IPS DF 6.9 (cell line): Measurements from ENCODE around the gene ROBO2.

Source experiments
- DNase-seq: peaks from one replicate; pipeline ENCODE4 v3.0.0-alpha.2; 2013; ENCODE audit warnings: low read depth, low spot score
- H3K27ac ChIP-seq: one replicate; pipeline ENCODE4 v1.5.1; 2013; ENCODE audit warnings: low read length, control low read depth
- H3K27me3 ChIP-seq: 2 replicates; pipeline ENCODE4 v1.6.1; 2013; ENCODE audit warnings: mild to moderate bottlenecking, low read length; ENCODE audit not compliant: control insufficient read depth, insufficient read depth
- H3K36me3 ChIP-seq: 2 replicates; pipeline ENCODE4 v1.6.1; 2013; ENCODE audit warnings: low read length; ENCODE audit not compliant: control insufficient read depth, insufficient read depth
- H3K4me1 ChIP-seq: 2 replicates; pipeline ENCODE4 v1.6.1; 2013; ENCODE audit warnings: low read length; ENCODE audit not compliant: control insufficient read depth, insufficient read depth
- H3K4me3 ChIP-seq: 2 replicates; pipeline ENCODE4 v1.5.1; 2013; ENCODE audit warnings: mild to moderate bottlenecking, low read length
- H3K9me3 ChIP-seq: 2 replicates; pipeline ENCODE4 v1.6.1; 2013; ENCODE audit warnings: low read length, inconsistent platforms; ENCODE audit not compliant: control insufficient read depth, insufficient read depth
- WGBS: extraction: QIAGEN DNeasy Blood & Tissue Kit; methylation state at CpG from one replicate; pipeline ENCODE4 v1.1.7; 2013; ENCODE audit warnings: mixed read lengths, missing lambda C conversion rate; ENCODE audit not compliant: insufficient read length, insufficient coverage; 5-methylcytosine and 5-hydroxymethylcytosine counted together

ROBO2 gene

DNA sequence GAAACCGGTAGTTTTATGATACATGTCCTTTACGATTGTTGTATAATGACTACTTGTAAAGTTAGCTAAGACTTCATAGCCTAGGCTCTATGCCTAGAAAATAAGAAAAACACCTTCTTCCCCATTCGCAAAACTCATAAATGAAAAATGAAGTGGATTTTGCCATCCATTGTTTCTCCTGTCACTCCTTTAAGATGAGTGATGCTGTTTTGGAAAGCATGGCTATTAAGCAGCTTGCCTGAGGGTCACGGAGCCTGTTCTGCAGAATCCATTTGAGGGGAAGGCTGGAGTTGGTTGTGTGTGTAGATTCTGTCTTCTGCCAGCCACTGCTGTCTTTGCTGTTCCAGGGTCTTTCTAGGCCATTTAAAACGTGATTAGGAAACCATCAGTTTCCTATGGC, 31.5 kb downstream of the ROBO2 start:
- Histone ChIP-seq H3K4me3 (no peak overlapping the region), H3K4me1 (no peaks in the 10 kb centered on the region; the same call in 1 of the 2 replicates), H3K27me3 (no peaks in the 10 kb centered on the region), H3K36me3 (no peaks in the 10 kb centered on the region), H3K9me3 (no peaks in the 10 kb centered on the region), H3K27ac (no peak overlapping the region)
- no peak for DNase-seq
- no CpG with 5 or more reads among the region's 5 CpGs for WGBS

GRCh38 chr3:77071809-77072208, 31.9 kb downstream of the ROBO2 start:
- Histone ChIP-seq H3K27ac (no peak overlapping the region), H3K4me3 (no peak overlapping the region), H3K27me3 (no peaks in the 10 kb centered on the region), H3K36me3 (no peaks in the 10 kb centered on the region), H3K9me3 (no peaks in the 10 kb centered on the region), H3K4me1 (no peaks in the 10 kb centered on the region; the same call in 1 of the 2 replicates)
- WGBS: no CpG with 5 or more reads among the region's 11 CpGs
- no peak for DNase-seq

DNA sequence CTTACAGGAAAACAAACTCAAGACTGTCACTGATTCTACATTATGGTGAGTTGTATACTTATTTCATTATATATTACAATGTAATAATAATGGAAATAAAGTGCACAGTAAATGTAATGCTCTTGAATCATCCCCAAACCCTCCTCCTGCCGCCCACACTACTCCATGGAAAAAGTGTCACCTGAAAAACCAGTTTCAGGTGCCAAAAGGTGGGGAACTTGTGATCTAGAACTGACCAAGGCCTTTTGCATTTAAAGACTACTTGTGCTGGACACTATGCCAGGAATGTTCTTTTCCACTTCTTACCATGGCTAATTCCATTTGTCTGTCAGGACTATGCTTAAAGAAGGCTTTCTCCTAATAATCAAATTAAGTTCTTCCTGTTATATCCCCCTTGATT, 32.3 kb downstream of the ROBO2 start:
- no CpG with 5 or more reads among the region's 1 CpG for WGBS
- no peaks in the 10 kb centered on the region; the same call in 1 of the 2 replicates for H3K4me1 ChIP-seq

GRCh38 chr3:77078279-77078678, 38.4 kb downstream of the ROBO2 start:
- Histone ChIP-seq H3K27ac (no peak overlapping the region), H3K4me1 (no peaks in the 10 kb centered on the region; the same call in 1 of the 2 replicates), H3K9me3 (no peaks in the 10 kb centered on the region), H3K27me3 (no peaks in the 10 kb centered on the region), H3K36me3 (no peaks in the 10 kb centered on the region), H3K4me3 (no peak overlapping the region)
- WGBS: no CpG with 5 or more reads among the region's 2 CpGs
- no peak for DNase-seq

More for the DNA sequence above, 32.3 kb downstream of the ROBO2 start:
- H3K27me3 ChIP-seq: no peaks in the 10 kb centered on the region
- no peak overlapping the region for H3K27ac ChIP-seq
- DNase-seq: no peak
- H3K9me3 ChIP-seq: no peaks in the 10 kb centered on the region
- H3K36me3 ChIP-seq: no peaks in the 10 kb centered on the region
- no peak overlapping the region for H3K4me3 ChIP-seq

DNA sequence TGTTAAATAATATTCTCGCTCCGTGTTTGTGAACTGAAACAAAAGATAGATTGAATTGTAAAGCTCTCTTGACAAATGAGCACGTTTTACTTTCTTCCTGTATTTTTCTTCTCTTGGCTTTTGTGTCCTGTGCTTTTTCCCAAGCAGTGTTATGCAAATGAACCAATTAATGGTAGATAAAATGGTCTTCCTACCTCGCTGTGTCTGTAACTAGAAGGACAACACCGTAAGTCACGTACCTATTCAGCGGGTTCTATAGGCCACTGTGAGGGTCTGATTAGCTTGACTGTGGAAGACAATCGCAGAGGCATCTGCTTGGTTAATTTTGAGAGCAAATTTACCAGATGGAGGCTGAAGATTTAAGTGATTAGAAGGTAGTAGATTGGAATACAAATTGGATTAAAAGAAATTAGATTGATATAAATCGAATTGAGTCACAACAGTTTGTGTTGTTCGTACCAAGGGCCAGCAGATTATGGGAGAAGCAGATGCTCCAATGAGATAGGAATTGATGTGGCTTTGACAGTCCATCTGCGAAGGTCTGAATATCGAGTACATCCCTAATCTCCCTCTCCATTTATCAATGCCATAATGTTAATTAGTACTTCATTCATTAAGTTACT, 40.2 kb downstream of the ROBO2 start:
- Histone ChIP-seq H3K27ac (no peak overlapping the region), H3K27me3 (no peaks in the 10 kb centered on the region), H3K4me1 (no peaks in the 10 kb centered on the region; the same call in 1 of the 2 replicates), H3K9me3 (no peaks in the 10 kb centered on the region), H3K36me3 (no peaks in the 10 kb centered on the region), H3K4me3 (no peak overlapping the region)
- WGBS: 100% methylated on average over 2 of the region's 12 CpGs
- peak; percentile 48 for DNase-seq

- no peaks in the 10 kb centered on the region; the same call in 1 of the 2 replicates for H3K4me1 ChIP-seq
- H3K27me3 ChIP-seq: no peaks in the 10 kb centered on the region
- H3K27ac ChIP-seq: no peak overlapping the region
- DNase-seq: no peak
- H3K9me3 ChIP-seq: no peaks in the 10 kb centered on the region
- no CpG with 5 or more reads among the region's 3 CpGs for WGBS
- H3K4me3 ChIP-seq: no peak overlapping the region
- H3K36me3 ChIP-seq: no peaks in the 10 kb centered on the region
Measured at GRCh38 chr3:77081240-77081661, 41.4 kb downstream of the ROBO2 start.

- Histone ChIP-seq H3K4me3 (no peak overlapping the region), H3K4me1 (no peaks in the 10 kb centered on the region; the same call in 1 of the 2 replicates), H3K27me3 (no peaks in the 10 kb centered on the region), H3K9me3 (no peaks in the 10 kb centered on the region), H3K36me3 (no peaks in the 10 kb centered on the region), H3K27ac (no peak overlapping the region)
- DNase-seq: no peak
- no CpG with 5 or more reads among the region's 2 CpGs for WGBS
Measured at GRCh38 chr3:77084511-77084910, 44.6 kb downstream of the ROBO2 start.

DNA sequence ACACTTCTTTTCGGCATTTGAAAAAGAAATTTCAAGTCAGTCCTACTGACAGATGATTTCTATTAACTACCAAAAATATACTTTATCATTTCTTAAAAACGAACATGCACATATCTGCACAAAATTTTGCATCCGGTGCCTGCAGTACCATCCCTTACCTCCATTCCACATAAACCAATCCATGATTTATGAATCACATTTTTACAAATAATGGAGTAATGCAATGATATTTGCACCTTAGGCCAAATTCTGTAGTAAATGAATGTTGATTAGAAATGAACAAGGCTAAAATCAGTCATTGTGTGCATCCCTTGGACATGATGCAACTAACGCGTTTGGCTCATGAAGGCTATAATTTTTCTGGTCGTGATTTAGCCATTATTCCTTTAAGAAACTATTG, 46.5 kb downstream of the ROBO2 start:
- Histone ChIP-seq H3K27ac (no peak overlapping the region), H3K4me3 (no peak overlapping the region), H3K4me1 (no peaks in the 10 kb centered on the region), H3K27me3 (no peaks in the 10 kb centered on the region), H3K36me3 (no peaks in the 10 kb centered on the region), H3K9me3 (no peaks in the 10 kb centered on the region)
- no peak for DNase-seq
- WGBS: 100% methylated on average over 2 of the region's 6 CpGs

DNA sequence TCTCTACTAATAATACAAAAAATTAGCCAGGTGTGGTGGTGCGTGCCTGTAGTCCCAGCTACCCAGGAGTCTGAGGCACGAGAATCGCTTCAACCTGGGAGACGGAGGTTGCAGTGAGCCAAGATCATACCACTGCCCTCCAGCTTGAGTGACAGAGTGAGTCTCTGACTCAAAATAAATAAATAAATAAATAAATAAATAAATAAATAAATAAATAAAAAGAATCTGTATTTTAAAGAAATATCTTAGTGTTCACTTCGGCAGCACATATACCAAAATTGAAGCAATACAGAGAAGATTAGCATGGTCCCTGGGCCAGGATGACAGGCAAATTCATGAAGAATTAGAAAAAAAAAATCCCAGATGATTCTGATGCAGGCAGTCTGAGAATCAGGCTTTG, 51.9 kb downstream of the ROBO2 start:
- Histone ChIP-seq H3K36me3 (no peaks in the 10 kb centered on the region), H3K27ac (no peak overlapping the region), H3K4me3 (no peak overlapping the region), H3K9me3 (no peaks in the 10 kb centered on the region), H3K4me1 (no peaks in the 10 kb centered on the region), H3K27me3 (no peaks in the 10 kb centered on the region)
- WGBS: no CpG with 5 or more reads among the region's 5 CpGs
- DNase-seq: no peak

DNA sequence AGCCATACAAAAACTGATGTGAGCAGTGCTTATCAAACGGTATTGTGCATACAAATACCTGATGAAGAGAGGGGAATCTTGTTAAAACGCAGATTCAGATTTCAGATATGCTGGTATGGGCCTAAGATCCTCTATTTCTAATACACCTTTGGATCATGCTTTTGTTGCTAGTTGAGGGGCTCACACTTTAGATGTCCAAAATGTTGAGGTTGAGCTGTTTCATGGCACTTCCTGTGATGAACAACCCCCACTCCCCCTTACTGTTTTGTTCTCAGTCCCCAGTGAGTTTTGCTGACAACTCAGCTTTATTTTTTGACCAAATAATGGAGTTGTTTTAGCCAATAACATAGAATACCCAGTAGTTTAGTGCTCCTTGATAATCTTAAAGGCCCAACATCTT, 53.2 kb downstream of the ROBO2 start:
- H3K4me3 ChIP-seq: no peak overlapping the region
- DNase-seq: no peak
- no peak overlapping the region for H3K27ac ChIP-seq
- no peaks in the 10 kb centered on the region for H3K36me3 ChIP-seq
- no peaks in the 10 kb centered on the region for H3K9me3 ChIP-seq
- no peaks in the 10 kb centered on the region for H3K4me1 ChIP-seq
- H3K27me3 ChIP-seq: no peaks in the 10 kb centered on the region
- no CpG with 5 or more reads among the region's 2 CpGs for WGBS

GRCh38 chr3:77096145-77096544, 56.2 kb downstream of the ROBO2 start:
- no CpG with 5 or more reads among the region's 1 CpG for WGBS
- H3K27me3 ChIP-seq: no peaks in the 10 kb centered on the region

More at GRCh38 chr3:77096145-77096544, 56.2 kb downstream of the ROBO2 start:
- H3K4me3 ChIP-seq: no peak overlapping the region
- no peak for DNase-seq
- H3K9me3 ChIP-seq: no peaks in the 10 kb centered on the region
- no peaks in the 10 kb centered on the region for H3K4me1 ChIP-seq
- no peak overlapping the region for H3K27ac ChIP-seq
- H3K36me3 ChIP-seq: no peaks in the 10 kb centered on the region
